ENCODE data around the gene CDH11.

Gene CDH11

DNA sequence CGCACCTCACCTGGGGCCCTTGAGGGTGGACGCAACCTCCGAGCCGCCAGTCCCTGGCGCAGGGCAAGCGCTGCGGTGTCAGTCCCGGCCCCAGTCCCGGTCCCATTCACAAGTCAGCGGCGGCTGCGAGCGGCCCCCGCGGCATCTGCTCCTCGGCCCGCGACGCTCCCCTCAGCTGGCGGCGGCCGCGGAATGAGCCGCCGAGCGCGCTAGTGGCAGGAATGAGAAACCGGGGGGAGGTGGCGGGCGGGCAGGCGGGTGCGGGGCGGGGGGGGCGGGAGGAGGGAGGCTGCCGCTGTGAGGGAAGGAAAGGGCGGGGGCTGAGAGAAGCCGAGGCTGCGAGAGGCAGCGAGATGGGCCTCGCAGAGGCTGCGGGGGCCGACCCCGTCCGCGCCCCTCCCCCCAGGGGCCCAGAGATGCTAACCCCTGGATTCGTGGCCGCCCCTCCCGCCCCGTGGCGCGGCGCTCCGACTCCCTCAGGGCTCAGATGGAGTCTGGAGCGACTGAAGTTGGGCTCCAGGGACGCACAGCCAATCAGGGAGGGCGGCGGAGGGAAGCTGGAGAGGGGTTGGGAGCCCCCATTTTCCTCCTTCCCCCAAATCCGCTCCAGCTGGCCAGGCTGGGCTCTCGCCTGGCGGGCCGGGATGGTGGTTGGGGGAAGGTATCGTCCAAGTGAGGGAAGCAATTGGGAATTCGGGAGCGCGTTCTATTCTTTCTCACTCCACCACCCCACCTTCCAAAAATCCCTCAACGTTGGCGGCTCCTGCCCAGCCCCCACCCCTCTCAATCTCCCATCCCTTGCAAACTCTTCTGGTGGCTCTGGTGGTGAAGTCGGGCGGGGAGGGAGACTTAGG lies at the start of gene CDH11:
CDH11 (minus strand) TSS at position 194 of the 854 bp plus-strand sequence. CDS start 117,194 bp downstream, outside the sequence.
- Histone ChIP-seq H3K27me3 (ENCODE audit: insufficient read depth, low read length) (no peaks in the 10 kb centered on the region), H2AFZ (ENCODE audit: low read length, unreplicated experiment) (peak within 1 kb of the TSS; percentile 92), H3K36me3 (ENCODE audit: insufficient read depth, low read length) (no peaks in the 10 kb centered on the region), H3K4me3 (ENCODE audit: low read depth, low read length) (peak within 1 kb of the TSS; percentile 92), H3K27ac (ENCODE audit: low read depth, low read length) (peak within 1 kb of the TSS; percentile 62), H3K4me1 (ENCODE audit: control insufficient read depth, insufficient read depth, low read length, unreplicated experiment) (peaks cover 43% of the 10 kb centered on the region), H3K79me2 (ENCODE audit: control insufficient read depth, insufficient read depth, low read length, unreplicated experiment) (peaks cover 36% of the 10 kb centered on the region)

GRCh38 chr16:65154321-65154720 lies 32.5 kb upstream of the CDH11 start:
- no peak overlapping the region for H2AFZ ChIP-seq (ENCODE audit: low read length, unreplicated experiment)
- no peaks in the 10 kb centered on the region for H3K36me3 ChIP-seq (ENCODE audit: insufficient read depth, low read length)
- H3K4me3 ChIP-seq (ENCODE audit: low read depth, low read length) = no peak overlapping the region
- H3K79me2 ChIP-seq (ENCODE audit: control insufficient read depth, insufficient read depth, low read length, unreplicated experiment) = no peaks in the 10 kb centered on the region
- H3K27ac ChIP-seq (ENCODE audit: low read depth, low read length) = no peak overlapping the region
- H3K4me1 ChIP-seq (ENCODE audit: control insufficient read depth, insufficient read depth, low read length, unreplicated experiment) = no peaks in the 10 kb centered on the region
- H3K27me3 ChIP-seq (ENCODE audit: insufficient read depth, low read length) = no peaks in the 10 kb centered on the region

DNA sequence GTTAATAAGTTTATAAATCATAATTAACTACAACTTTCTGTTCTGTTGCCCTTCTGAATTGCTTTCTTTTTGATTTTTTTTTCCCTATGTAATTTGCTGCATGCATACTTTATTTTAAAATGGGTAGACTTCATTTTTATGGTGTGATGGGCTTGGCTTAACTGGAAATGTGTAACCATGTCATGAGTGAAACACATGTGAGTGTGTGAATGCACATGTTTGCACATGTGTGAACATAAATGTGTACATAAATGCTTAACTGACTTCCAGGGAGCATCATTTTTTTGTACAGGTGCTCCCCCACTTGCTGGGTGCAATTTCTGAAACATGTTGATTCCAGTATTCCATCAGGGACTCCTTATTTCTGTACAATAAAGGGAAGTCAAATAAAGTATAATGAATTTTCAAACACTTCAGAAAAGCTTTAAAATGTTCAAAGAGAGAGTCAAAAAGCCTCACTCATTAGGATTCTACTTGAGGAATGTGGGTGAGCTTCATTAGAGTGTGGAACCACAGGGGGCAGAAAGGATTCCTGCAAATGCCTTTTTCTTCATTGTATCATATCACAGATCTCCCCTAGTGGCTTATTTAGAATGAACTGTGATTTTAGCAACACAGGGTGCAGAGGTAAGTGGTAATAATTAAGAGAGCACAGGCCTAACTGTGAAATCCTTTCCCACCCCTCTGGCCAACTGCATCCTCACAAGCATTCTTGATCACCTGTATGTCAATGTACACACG lies 31.7 kb upstream of the CDH11 start:
- no peak overlapping the region for H3K27ac ChIP-seq (ENCODE audit: low read depth, low read length)
- H3K27me3 ChIP-seq (ENCODE audit: insufficient read depth, low read length) = no peaks in the 10 kb centered on the region
- no peaks in the 10 kb centered on the region for H3K4me1 ChIP-seq (ENCODE audit: control insufficient read depth, insufficient read depth, low read length, unreplicated experiment)
- H3K79me2 ChIP-seq (ENCODE audit: control insufficient read depth, insufficient read depth, low read length, unreplicated experiment) = no peaks in the 10 kb centered on the region
- no peak overlapping the region for H3K4me3 ChIP-seq (ENCODE audit: low read depth, low read length)
- no peaks in the 10 kb centered on the region for H3K36me3 ChIP-seq (ENCODE audit: insufficient read depth, low read length)
- no peak overlapping the region for H2AFZ ChIP-seq (ENCODE audit: low read length, unreplicated experiment)

DNA sequence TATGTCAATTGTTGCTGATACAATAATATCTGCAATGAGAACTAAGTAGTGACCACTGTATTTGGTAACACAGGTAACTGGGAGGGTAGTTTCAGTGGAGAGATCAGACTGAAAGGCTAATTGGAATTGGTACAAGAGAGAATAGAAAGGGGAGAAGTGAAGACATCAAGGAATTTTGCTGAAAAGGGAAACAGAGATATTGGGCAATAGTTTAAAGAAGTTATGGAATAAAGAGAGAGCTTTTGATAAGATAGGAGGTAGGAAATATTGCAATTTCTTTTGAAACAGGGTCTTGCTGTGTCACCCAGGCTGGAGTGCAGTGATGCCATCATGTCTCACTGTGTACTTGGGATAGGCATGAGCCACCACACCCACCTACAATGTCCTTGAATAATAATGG lies 26.9 kb upstream of the CDH11 start:
- Histone ChIP-seq H2AFZ (ENCODE audit: low read length, unreplicated experiment) (no peak overlapping the region), H3K4me3 (ENCODE audit: low read depth, low read length) (no peak overlapping the region)

DNA sequence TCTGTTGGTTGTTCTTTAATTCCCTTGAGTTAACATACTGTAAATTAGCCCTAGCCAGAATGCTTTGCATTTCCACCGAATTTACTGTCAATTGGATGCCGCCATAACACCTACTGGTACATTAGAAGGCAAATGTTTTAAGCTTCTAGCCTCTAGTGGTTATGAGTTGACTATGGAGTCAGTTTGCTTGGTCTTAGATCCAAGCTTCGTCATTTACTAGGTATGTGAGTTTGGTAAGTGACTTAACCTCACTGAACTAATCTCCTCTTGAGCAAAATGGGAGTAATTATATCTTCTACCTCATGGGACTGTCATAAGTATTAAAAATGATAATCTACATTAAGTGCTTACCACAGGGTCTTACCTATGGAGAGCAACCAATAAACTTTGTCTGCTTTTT lies 20.4 kb upstream of the CDH11 start:
- H3K27me3 ChIP-seq (ENCODE audit: insufficient read depth, low read length) = no peaks in the 10 kb centered on the region
- H3K79me2 ChIP-seq (ENCODE audit: control insufficient read depth, insufficient read depth, low read length, unreplicated experiment) = no peaks in the 10 kb centered on the region
- no peak overlapping the region for H2AFZ ChIP-seq (ENCODE audit: low read length, unreplicated experiment)
- no peaks in the 10 kb centered on the region for H3K36me3 ChIP-seq (ENCODE audit: insufficient read depth, low read length)
- no peak overlapping the region for H3K4me3 ChIP-seq (ENCODE audit: low read depth, low read length)
- no peaks in the 10 kb centered on the region for H3K4me1 ChIP-seq (ENCODE audit: control insufficient read depth, insufficient read depth, low read length, unreplicated experiment)
- no peak overlapping the region for H3K27ac ChIP-seq (ENCODE audit: low read depth, low read length)

More for the DNA sequence above, 26.9 kb upstream of the CDH11 start:
- H3K27me3 ChIP-seq (ENCODE audit: insufficient read depth, low read length) = no peaks in the 10 kb centered on the region
- no peaks in the 10 kb centered on the region for H3K79me2 ChIP-seq (ENCODE audit: control insufficient read depth, insufficient read depth, low read length, unreplicated experiment)
- H3K4me1 ChIP-seq (ENCODE audit: control insufficient read depth, insufficient read depth, low read length, unreplicated experiment) = no peaks in the 10 kb centered on the region
- no peaks in the 10 kb centered on the region for H3K36me3 ChIP-seq (ENCODE audit: insufficient read depth, low read length)
- no peak overlapping the region for H3K27ac ChIP-seq (ENCODE audit: low read depth, low read length)

- no peaks in the 10 kb centered on the region for H3K79me2 ChIP-seq (ENCODE audit: control insufficient read depth, insufficient read depth, low read length, unreplicated experiment)
- no peak overlapping the region for H2AFZ ChIP-seq (ENCODE audit: low read length, unreplicated experiment)
Observed at GRCh38 chr16:65136681-65137080, 14.8 kb upstream of the CDH11 start.

GRCh38 chr16:65126845-65127624 lies 5.2 kb upstream of the CDH11 start:
- Histone ChIP-seq H3K79me2 (ENCODE audit: control insufficient read depth, insufficient read depth, low read length, unreplicated experiment) (peaks cover 11% of the 10 kb centered on the region), H3K27ac (ENCODE audit: low read depth, low read length) (no peak overlapping the region), H3K27me3 (ENCODE audit: insufficient read depth, low read length) (no peaks in the 10 kb centered on the region), H2AFZ (ENCODE audit: low read length, unreplicated experiment) (no peak overlapping the region), H3K4me1 (ENCODE audit: control insufficient read depth, insufficient read depth, low read length, unreplicated experiment) (peaks cover 21% of the 10 kb centered on the region), H3K4me3 (ENCODE audit: low read depth, low read length) (no peak overlapping the region), H3K36me3 (ENCODE audit: insufficient read depth, low read length) (no peaks in the 10 kb centered on the region)

More at GRCh38 chr16:65136681-65137080, 14.8 kb upstream of the CDH11 start:
- Histone ChIP-seq H3K27ac (ENCODE audit: low read depth, low read length) (no peak overlapping the region), H3K27me3 (ENCODE audit: insufficient read depth, low read length) (no peaks in the 10 kb centered on the region), H3K4me1 (ENCODE audit: control insufficient read depth, insufficient read depth, low read length, unreplicated experiment) (no peaks in the 10 kb centered on the region), H3K4me3 (ENCODE audit: low read depth, low read length) (no peak overlapping the region), H3K36me3 (ENCODE audit: insufficient read depth, low read length) (no peaks in the 10 kb centered on the region)

DNA sequence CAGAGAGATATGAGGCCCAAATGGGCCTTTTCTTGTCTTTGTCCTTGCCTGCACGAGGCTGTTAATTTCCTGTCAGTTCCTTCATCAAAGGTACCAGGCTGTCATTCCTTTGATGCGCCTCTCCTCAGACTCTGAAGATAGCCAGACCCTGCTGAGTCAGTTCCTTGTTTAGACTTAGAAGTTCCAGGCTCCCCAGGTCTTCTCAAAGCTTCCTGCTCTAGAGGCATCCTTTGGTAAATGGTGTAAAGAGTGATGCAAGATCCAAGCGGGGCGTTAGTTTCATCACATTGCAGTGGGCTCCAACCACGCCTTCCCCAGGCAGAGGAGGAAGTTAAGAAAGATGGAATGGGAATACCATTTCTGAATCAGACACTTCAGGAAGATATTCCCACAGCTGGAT lies 4.0 kb upstream of the CDH11 start:
- Histone ChIP-seq H3K4me1 (ENCODE audit: control insufficient read depth, insufficient read depth, low read length, unreplicated experiment) (peaks cover 21% of the 10 kb centered on the region), H3K27me3 (ENCODE audit: insufficient read depth, low read length) (no peaks in the 10 kb centered on the region), H3K79me2 (ENCODE audit: control insufficient read depth, insufficient read depth, low read length, unreplicated experiment) (peaks cover 16% of the 10 kb centered on the region), H3K36me3 (ENCODE audit: insufficient read depth, low read length) (no peaks in the 10 kb centered on the region), H2AFZ (ENCODE audit: low read length, unreplicated experiment) (peak overlapping the region; percentile 61), H3K4me3 (ENCODE audit: low read depth, low read length) (no peak overlapping the region; the same call in 1 of the 2 replicates), H3K27ac (ENCODE audit: low read depth, low read length) (peak overlapping the region; percentile 62; the same call in 1 of the 2 replicates)

- peak overlapping the region; percentile 62; the same call in 1 of the 2 replicates for H3K27ac ChIP-seq (ENCODE audit: low read depth, low read length)
- H3K27me3 ChIP-seq (ENCODE audit: insufficient read depth, low read length) = no peaks in the 10 kb centered on the region
Observed at GRCh38 chr16:65125322-65125721, 3.5 kb upstream of the CDH11 start.

DNA sequence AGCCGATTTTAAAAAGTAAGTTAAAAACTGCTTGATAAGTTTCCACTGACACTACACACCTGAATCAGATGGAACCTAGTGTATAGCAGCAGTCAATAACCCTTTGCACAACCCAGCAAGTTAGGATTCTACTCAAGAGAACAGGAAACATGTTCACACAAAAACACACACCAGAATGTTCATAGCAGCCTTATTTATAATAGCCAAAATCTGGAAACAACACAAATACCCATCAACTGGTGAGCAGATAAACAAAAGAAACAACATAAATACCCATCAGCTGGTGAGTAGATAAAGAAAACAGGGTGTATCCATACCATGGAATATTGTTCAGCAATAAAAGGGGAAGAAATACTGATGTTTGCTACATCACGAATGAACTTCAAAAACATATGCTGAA lies 2.7 kb upstream of the CDH11 start:
- Histone ChIP-seq H3K27ac (ENCODE audit: low read depth, low read length) (peak overlapping the region; percentile 62; the same call in 1 of the 2 replicates), H3K36me3 (ENCODE audit: insufficient read depth, low read length) (no peaks in the 10 kb centered on the region), H3K4me1 (ENCODE audit: control insufficient read depth, insufficient read depth, low read length, unreplicated experiment) (peaks cover 21% of the 10 kb centered on the region), H3K4me3 (ENCODE audit: low read depth, low read length) (peak overlapping the region; percentile 92), H3K79me2 (ENCODE audit: control insufficient read depth, insufficient read depth, low read length, unreplicated experiment) (peaks cover 23% of the 10 kb centered on the region), H2AFZ (ENCODE audit: low read length, unreplicated experiment) (peak overlapping the region; percentile 92), H3K27me3 (ENCODE audit: insufficient read depth, low read length) (no peaks in the 10 kb centered on the region)

More at GRCh38 chr16:65125322-65125721, 3.5 kb upstream of the CDH11 start:
- Histone ChIP-seq H3K4me1 (ENCODE audit: control insufficient read depth, insufficient read depth, low read length, unreplicated experiment) (peaks cover 21% of the 10 kb centered on the region), H2AFZ (ENCODE audit: low read length, unreplicated experiment) (no peak overlapping the region), H3K4me3 (ENCODE audit: low read depth, low read length) (peak overlapping the region; percentile 92), H3K79me2 (ENCODE audit: control insufficient read depth, insufficient read depth, low read length, unreplicated experiment) (peaks cover 21% of the 10 kb centered on the region), H3K36me3 (ENCODE audit: insufficient read depth, low read length) (no peaks in the 10 kb centered on the region)
